SU-DHL-6 (cell line): ENCODE measurements around the gene ERAP2.

ENCODE experiments used
- H2AFZ ChIP-seq: fragments of 200-600 bp; sonication (generic); 2 replicates; pipeline ENCODE4 v1.6.1; 2014; ENCODE audit warnings: low read depth, mild to moderate bottlenecking, moderate library complexity, mixed read lengths, antibody characterized with exemption, low read length; ENCODE audit not compliant: severe bottlenecking
- H3F3A ChIP-seq: fragments of 200-600 bp; shearing (Covaris generic); 2 replicates; pipeline ENCODE4 v1.6.0; 2016; ENCODE audit warnings: antibody characterized with exemption, mild to moderate bottlenecking; ENCODE audit not compliant: insufficient read depth
- H3K27ac ChIP-seq: fragments of 200-600 bp; sonication (generic); 2 replicates; pipeline ENCODE4 v1.5.1; 2016; ENCODE audit warnings: low read depth, mild to moderate bottlenecking, low read length, moderate library complexity, mixed read lengths
- H3K27me3 ChIP-seq: fragments of 200-600 bp; sonication (generic), shearing (Covaris generic); 2 replicates; pipeline ENCODE4 v1.6.0; 2014; ENCODE audit warnings: mild to moderate bottlenecking, low read length
- H3K36me3 ChIP-seq: fragments of 200-600 bp; sonication (generic); 2 replicates; pipeline ENCODE4 v1.6.1; 2014; ENCODE audit warnings: mild to moderate bottlenecking, low read length, mixed read lengths
- H3K4me2 ChIP-seq: fragments of 300-600, 200-600 bp; shearing (Covaris generic), sonication (generic); 2 replicates; pipeline ENCODE4 v1.6.0; 2014; ENCODE audit warnings: low read length, low read depth, mild to moderate bottlenecking; ENCODE audit not compliant: poor library complexity, severe bottlenecking
- H3K4me3 ChIP-seq: fragments of 200-600 bp; sonication (generic); 2 replicates; pipeline ENCODE4 v1.5.1; 2014; ENCODE audit warnings: antibody characterized with exemption, low read length, mild to moderate bottlenecking, mixed read lengths; ENCODE audit not compliant: insufficient read depth, poor library complexity, severe bottlenecking
- H3K79me2 ChIP-seq: fragments of 200-600 bp; sonication (generic); 2 replicates; pipeline ENCODE4 v1.6.1; 2014; ENCODE audit warnings: mild to moderate bottlenecking, low read length, moderate library complexity; ENCODE audit not compliant: insufficient read depth
- H3K9ac ChIP-seq: fragments of 200-600 bp; sonication (generic); 2 replicates; pipeline ENCODE4 v1.7.0; 2014; ENCODE audit warnings: mild to moderate bottlenecking, low read length
- H3K9me2 ChIP-seq: fragments of 200-600 bp; sonication (generic); replicated peaks from 2 replicates; pipeline ENCODE4 v1.6.1; 2014; ENCODE audit warnings: low read length; ENCODE audit not compliant: insufficient read depth
- H3K9me3 ChIP-seq: fragments of 200-600 bp; sonication (generic); 2 replicates; pipeline ENCODE4 v1.6.1; 2014; ENCODE audit warnings: low read length, mixed read lengths; ENCODE audit not compliant: insufficient read depth
- H4K20me1 ChIP-seq: fragments of 200-600 bp; sonication (generic); 2 replicates; pipeline ENCODE4 v1.6.1; 2014; ENCODE audit warnings: low read depth, mild to moderate bottlenecking, antibody characterized with exemption, low read length, moderate library complexity, mixed read lengths
- EZH2phosphoT487 ChIP-seq: fragments of 200-600 bp; sonication (generic), shearing (Covaris generic); conservative IDR thresholded peaks from 2 replicates; pipeline ENCODE4 v1.6.1; 2018; ENCODE audit warnings: mild to moderate bottlenecking, antibody characterized with exemption, low read length, moderate library complexity, mixed read lengths
- TF ChIP-seq, protein P1 (sequence below): fragments of 200-600 bp; sonication (generic); IDR thresholded peaks from one replicate; pipeline ENCODE4 v1.5.1; 2017; ENCODE audit warnings: antibody characterized with exemption, mild to moderate bottlenecking, low read length, moderate library complexity; ENCODE audit not compliant: insufficient read depth, poor library complexity, severe bottlenecking

Gene ERAP2

DNA sequence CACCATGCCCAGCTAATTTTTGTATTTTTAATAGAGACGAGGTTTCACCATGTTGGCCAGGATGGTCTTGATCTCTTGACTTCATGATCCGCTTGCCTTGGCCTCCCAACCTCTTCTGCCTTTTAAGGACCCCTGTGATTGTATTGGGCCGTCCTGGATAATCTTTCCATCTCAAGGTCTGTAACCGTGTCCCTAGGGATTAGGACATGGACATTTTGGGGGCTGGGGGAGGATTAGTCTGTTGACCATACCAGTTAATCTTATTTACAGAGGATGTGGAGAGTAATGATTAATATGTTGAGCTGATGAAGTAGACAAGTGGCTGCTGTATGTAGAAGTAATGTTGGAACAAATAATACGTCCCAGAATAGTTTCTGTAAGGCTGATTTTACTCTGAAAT, 82.7 kb downstream of the ERAP2 start:
- Histone ChIP-seq H4K20me1 (peaks cover 6% of the 10 kb centered on the region; the same call in 1 of the 2 replicates), H3K79me2 (peaks cover 94% of the 10 kb centered on the region), H3K9me3 (no peaks in the 10 kb centered on the region), H3K4me2 (peak overlapping the region; percentile 90), H3K27ac (peak overlapping the region; percentile 99), H3F3A (peaks cover 72% of the 10 kb centered on the region), H3K9me2 (no peaks in the 10 kb centered on the region), H3K27me3 (no peaks in the 10 kb centered on the region), H2AFZ (no peak overlapping the region), H3K36me3 (peaks cover 22% of the 10 kb centered on the region), H3K9ac (peak overlapping the region; percentile 89), H3K4me3 (peak overlapping the region; percentile 93)
- TF ChIP-seq, protein P1, sequence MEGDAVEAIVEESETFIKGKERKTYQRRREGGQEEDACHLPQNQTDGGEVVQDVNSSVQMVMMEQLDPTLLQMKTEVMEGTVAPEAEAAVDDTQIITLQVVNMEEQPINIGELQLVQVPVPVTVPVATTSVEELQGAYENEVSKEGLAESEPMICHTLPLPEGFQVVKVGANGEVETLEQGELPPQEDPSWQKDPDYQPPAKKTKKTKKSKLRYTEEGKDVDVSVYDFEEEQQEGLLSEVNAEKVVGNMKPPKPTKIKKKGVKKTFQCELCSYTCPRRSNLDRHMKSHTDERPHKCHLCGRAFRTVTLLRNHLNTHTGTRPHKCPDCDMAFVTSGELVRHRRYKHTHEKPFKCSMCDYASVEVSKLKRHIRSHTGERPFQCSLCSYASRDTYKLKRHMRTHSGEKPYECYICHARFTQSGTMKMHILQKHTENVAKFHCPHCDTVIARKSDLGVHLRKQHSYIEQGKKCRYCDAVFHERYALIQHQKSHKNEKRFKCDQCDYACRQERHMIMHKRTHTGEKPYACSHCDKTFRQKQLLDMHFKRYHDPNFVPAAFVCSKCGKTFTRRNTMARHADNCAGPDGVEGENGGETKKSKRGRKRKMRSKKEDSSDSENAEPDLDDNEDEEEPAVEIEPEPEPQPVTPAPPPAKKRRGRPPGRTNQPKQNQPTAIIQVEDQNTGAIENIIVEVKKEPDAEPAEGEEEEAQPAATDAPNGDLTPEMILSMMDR: no peak
- no peak for TF ChIP-seq EZH2phosphoT487

DNA sequence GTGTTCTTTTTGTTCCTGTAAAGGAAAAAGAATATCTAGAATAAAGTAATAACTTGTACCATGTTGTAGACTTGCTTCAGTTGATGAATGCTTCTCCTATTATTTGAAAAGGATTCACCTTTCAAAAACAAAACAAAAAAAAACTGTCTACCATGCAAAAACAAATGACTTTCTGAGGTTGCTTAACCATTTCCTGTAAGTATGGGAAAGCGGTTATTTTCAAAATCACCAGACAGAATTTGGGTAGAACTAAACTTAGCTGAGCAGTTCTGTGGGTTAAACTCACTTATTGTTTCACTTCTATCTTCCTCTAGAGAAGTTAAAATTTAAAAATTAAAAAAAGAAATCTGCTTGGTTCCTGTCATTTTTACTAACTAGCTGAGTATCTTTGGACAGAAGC, 84.8 kb downstream of the ERAP2 start:
- Histone ChIP-seq H3K4me2 (peak overlapping the region; percentile 90), H3K27me3 (no peaks in the 10 kb centered on the region), H3K9me2 (no peaks in the 10 kb centered on the region), H3K9me3 (no peaks in the 10 kb centered on the region), H2AFZ (no peak overlapping the region), H3K4me3 (peak overlapping the region; percentile 93), H3K27ac (peak overlapping the region; percentile 99), H4K20me1 (peaks cover 7% of the 10 kb centered on the region; the same call in 1 of the 2 replicates), H3K36me3 (peaks cover 34% of the 10 kb centered on the region), H3K9ac (peak overlapping the region; percentile 89), H3F3A (peaks cover 83% of the 10 kb centered on the region), H3K79me2 (peaks cover 98% of the 10 kb centered on the region)
- TF ChIP-seq, protein P1: no peak
- no peak for TF ChIP-seq EZH2phosphoT487

GRCh38 chr5:96962540-96962991, 86.3 kb downstream of the ERAP2 start:
- Histone ChIP-seq H3F3A (peaks cover 81% of the 10 kb centered on the region), H3K9me3 (no peaks in the 10 kb centered on the region), H2AFZ (no peak overlapping the region), H3K79me2 (peaks cover 98% of the 10 kb centered on the region), H3K27ac (peak overlapping the region; percentile 99), H4K20me1 (peaks cover 7% of the 10 kb centered on the region; the same call in 1 of the 2 replicates), H3K4me3 (peak overlapping the region; percentile 93), H3K4me2 (peak overlapping the region; percentile 90), H3K36me3 (peaks cover 46% of the 10 kb centered on the region), H3K27me3 (no peaks in the 10 kb centered on the region), H3K9me2 (no peaks in the 10 kb centered on the region), H3K9ac (peak overlapping the region; percentile 89)
- TF ChIP-seq EZH2phosphoT487: no peak
- TF ChIP-seq, protein P1: no peak

- Histone ChIP-seq H2AFZ (no peak overlapping the region), H3K9me2 (no peaks in the 10 kb centered on the region), H3K27ac (peak overlapping the region; percentile 99), H3K4me2 (peak overlapping the region; percentile 90), H3K9ac (peak overlapping the region; percentile 89), H4K20me1 (peaks cover 12% of the 10 kb centered on the region), H3K27me3 (no peaks in the 10 kb centered on the region), H3K36me3 (peaks cover 47% of the 10 kb centered on the region), H3F3A (peaks cover 81% of the 10 kb centered on the region), H3K79me2 (peaks cover 98% of the 10 kb centered on the region), H3K9me3 (no peaks in the 10 kb centered on the region), H3K4me3 (peak overlapping the region; percentile 93)
- no peak for TF ChIP-seq EZH2phosphoT487
- TF ChIP-seq, protein P1: no peak
Observed at GRCh38 chr5:96963267-96963666, 87.0 kb downstream of the ERAP2 start.
